ENCODE data around the gene EXOC2.

EXOC2 gene

DNA sequence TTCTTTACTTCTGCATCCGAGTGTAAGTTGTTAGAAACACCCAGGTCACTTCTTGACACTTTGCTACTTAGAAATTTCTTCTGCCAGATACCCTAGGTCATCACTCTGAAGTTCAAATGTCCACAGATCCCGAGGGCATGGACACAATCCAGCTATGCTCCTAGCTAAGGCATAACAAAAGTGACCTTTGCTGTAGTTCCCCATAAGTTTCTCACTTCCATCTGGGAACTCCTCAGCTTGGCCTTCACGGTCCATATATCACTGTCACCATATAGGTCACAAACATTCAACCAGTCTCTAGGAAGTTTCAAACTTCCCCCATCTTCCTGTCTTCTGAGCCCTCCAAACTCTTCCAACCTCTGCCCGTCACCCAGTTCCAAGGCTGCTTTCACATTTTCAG is 236.1 kb downstream of the EXOC2 start:
- peaks cover 6% of the 10 kb centered on the region for H3K4me1 Mint-ChIP-seq (ENCODE audit: low read depth)

DNA sequence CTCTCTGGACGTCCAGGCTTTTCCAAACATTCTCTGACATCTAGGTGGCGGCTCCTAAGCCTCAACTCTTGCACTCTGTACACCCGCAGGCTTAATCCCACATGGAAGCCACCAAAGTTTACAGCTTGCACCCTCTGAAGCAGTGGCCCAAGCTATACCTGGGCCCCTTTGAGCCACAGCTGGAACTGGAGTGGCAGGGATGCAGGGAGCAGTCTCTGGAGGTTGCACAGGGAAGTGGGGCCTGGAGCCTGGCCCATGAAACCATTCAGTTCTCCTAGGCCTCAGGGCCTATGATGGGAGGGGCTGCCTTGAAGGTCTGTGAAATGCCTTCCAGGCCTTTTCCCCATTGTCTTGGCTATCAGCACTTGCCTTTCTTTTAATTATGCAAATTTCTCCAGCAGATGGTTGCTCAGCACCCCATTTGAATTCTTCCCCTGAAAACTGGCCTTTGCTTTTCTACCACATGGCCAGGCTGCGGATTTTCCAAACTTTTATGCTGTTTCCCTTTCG is 236.5 kb downstream of the EXOC2 start:
- H3K27ac Mint-ChIP-seq, result no peak overlapping the region
- no peaks in the 10 kb centered on the region for H3K9me3 Mint-ChIP-seq
- intact Hi-C loops (cut with micrococcal nuclease), result no loop called here
- H3K4me3 Mint-ChIP-seq, result no peak overlapping the region
- no peaks in the 10 kb centered on the region for H3K36me3 Mint-ChIP-seq (ENCODE audit: low read depth)
- H3K27me3 Mint-ChIP-seq, result peaks cover 7% of the 10 kb centered on the region
- H3K4me1 Mint-ChIP-seq (ENCODE audit: low read depth), result peaks cover 6% of the 10 kb centered on the region

More for the DNA sequence above, 236.1 kb downstream of the EXOC2 start:
- intact Hi-C loops (cut with micrococcal nuclease), result no loop called here
- H3K4me3 Mint-ChIP-seq, result no peak overlapping the region
- no peak overlapping the region for H3K27ac Mint-ChIP-seq
- peaks cover 11% of the 10 kb centered on the region for H3K27me3 Mint-ChIP-seq
- H3K36me3 Mint-ChIP-seq (ENCODE audit: low read depth), result no peaks in the 10 kb centered on the region
- no peaks in the 10 kb centered on the region for H3K9me3 Mint-ChIP-seq

DNA sequence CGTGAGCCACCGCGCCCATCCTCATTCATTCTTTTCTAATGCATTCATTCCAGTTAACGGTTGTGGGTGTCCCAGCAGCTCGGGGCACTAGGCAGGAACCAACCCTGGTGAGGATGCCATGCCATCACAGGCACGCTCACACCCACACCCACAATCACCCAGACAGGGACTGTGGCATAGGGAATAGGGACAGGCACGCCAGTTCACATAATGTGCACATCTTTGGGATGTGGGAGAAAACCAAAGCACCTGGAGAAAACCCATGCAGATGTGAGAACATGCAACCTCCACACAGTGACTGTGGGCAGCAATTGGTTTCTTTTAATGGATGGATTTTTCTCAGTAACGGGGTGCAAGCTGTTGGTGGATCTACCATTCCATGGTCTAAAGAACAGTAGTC is 237.1 kb downstream of the EXOC2 start:
- Mint-ChIP-seq H3K9me3 (no peaks in the 10 kb centered on the region), H3K27ac (no peak overlapping the region)
- intact Hi-C loops (cut with micrococcal nuclease), result no loop called here

DNA sequence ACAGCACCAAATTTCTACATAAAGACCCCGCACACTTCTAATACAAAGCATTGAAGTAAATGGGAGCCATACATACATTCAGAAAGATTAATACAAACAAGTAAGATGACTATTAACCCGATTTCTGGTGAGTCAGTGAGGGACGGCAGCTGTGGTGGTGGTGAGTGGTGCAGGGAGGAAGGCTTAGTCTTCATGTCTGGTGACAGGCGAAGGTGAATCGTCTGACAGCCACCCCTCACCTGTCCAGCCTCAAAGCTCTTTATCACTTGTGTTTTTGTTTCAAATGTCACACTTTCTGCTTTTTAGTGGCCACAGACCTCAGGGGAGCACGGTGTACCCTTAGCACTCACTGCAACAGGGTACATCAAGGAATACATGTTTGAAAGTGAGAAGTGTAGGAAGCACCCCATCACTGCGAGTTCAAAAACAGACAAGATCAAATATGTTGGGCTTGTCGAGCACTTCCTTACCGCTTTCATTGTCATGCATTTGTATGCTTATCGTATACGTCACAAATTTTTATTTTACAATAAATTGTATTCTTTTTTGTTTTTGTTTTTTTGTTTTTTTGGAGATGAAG is 237.8 kb downstream of the EXOC2 start:
- no peak overlapping the region for H3K4me3 Mint-ChIP-seq

More for the DNA sequence above, 237.1 kb downstream of the EXOC2 start:
- Mint-ChIP-seq H3K4me3 (no peak overlapping the region), H3K27me3 (peaks cover 7% of the 10 kb centered on the region), H3K4me1 (ENCODE audit: low read depth) (peaks cover 6% of the 10 kb centered on the region), H3K36me3 (ENCODE audit: low read depth) (no peaks in the 10 kb centered on the region)

DNA sequence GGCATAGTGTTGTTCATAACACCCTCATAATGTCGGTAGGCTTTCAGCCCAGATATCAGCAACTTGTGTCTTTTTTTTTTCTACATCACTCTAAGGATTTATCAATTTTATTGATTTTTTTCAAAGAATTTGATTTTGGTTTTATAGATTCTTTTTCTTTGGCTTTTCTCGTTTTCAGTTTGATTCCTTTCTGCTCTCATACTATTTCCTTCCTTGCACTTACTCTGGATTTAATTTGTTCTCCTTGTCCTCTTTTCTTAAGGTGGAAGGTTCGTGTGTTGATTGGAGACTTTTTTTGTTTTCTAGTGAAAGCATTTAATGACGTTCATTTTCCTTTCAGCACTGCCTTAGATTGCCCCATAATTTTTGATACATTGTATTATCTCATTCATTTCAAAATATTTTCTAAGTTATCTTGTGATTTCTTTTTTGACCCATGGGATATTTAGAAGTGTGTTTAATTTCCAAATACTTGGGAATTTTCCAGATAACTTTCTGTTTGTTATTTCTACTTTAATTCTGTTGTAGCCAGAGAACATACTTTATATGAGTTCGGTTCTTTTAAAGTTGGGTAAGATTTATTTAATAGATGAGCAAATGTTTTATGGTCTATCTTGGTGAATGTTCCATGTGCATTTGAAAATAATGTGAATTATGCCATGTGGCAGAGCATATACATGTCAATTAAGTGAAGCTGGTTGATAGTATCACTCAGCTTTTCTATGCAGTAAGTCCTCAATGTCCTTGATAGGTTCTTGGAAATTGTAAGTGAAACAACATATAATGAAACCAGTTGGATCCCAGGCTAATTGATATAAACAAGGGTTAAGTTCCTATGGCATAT is 238.6 kb downstream of the EXOC2 start:
- Mint-ChIP-seq H3K4me1 (ENCODE audit: low read depth) (peaks cover 6% of the 10 kb centered on the region), H3K27ac (no peak overlapping the region), H3K9me3 (no peaks in the 10 kb centered on the region), H3K4me3 (no peak overlapping the region), H3K36me3 (ENCODE audit: low read depth) (no peaks in the 10 kb centered on the region), H3K27me3 (peaks cover 7% of the 10 kb centered on the region)
- intact Hi-C loops (cut with micrococcal nuclease), result no loop called here

More for the DNA sequence above, 237.8 kb downstream of the EXOC2 start:
- Mint-ChIP-seq H3K36me3 (ENCODE audit: low read depth) (no peaks in the 10 kb centered on the region), H3K4me1 (ENCODE audit: low read depth) (peaks cover 6% of the 10 kb centered on the region), H3K27me3 (peaks cover 7% of the 10 kb centered on the region), H3K27ac (no peak overlapping the region), H3K9me3 (no peaks in the 10 kb centered on the region)
- intact Hi-C loops (cut with micrococcal nuclease), result no loop called here

DNA sequence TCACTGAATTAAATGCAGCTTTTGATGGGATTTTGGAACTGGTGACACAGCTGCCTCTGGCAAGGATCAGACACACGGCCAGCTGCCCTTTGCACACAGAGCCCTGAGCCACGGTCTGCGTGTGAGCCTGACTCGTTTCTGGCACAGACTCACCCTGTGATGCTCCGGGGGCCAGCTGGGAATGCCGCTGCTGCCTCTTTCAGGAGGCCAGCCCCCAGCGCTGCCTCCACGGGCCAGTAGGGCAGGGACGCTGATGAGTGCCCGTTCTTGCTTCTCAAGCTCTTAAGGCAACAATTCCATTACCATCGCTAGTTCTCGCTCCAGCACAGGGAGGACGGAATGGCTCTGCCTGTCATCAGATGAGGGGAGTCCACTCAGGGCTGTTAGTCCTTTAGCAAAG is 239.8 kb downstream of the EXOC2 start:
- peaks cover 6% of the 10 kb centered on the region for H3K4me1 Mint-ChIP-seq (ENCODE audit: low read depth)
- no peak overlapping the region for H3K27ac Mint-ChIP-seq
- H3K27me3 Mint-ChIP-seq, result peaks cover 7% of the 10 kb centered on the region
- intact Hi-C loops (cut with micrococcal nuclease), result no loop called here
- H3K9me3 Mint-ChIP-seq, result no peaks in the 10 kb centered on the region
- H3K4me3 Mint-ChIP-seq, result no peak overlapping the region
- no peaks in the 10 kb centered on the region for H3K36me3 Mint-ChIP-seq (ENCODE audit: low read depth)

DNA sequence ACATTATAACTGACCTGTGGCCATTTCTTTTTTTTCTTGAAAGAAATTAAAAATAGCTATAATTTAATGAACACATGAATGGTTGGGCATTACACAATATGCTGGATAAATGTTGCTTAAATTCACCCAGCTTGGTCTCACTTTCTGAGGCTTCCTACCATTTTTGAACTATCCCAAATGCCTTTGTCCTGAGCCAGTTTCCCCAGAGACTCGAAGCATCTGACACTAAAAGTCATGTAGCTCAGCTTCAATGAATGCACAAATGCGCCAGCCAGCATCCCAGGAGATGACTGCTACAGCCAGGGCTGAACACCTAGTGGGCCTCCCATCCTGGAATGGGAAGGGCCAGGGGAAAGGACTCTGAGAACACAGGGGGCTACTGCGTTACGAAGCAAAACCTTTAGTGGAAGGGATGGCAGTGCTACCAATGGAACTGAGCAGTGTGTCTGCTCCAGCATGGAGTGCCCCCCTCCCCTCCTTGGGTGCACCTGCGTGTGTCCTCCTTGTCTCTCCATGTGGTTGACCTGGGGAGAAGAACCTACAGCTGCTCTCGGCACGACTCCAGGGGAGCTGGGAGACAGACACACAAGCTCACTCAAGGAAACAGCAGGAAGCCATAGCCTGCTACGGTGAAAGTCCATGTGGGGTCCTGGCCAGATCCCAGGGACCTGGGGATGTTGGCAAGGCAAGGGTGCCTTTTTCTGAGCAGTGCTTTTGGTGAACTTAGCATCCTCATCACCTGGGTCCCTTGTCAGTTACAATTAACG is 240.5 kb downstream of the EXOC2 start:
- intact Hi-C loops (cut with micrococcal nuclease), result no loop called here
- no peak overlapping the region for H3K4me3 Mint-ChIP-seq
- no peaks in the 10 kb centered on the region for H3K9me3 Mint-ChIP-seq
- H3K27me3 Mint-ChIP-seq, result peaks cover 7% of the 10 kb centered on the region
- no peak overlapping the region for H3K27ac Mint-ChIP-seq
- no peaks in the 10 kb centered on the region for H3K36me3 Mint-ChIP-seq (ENCODE audit: low read depth)
- H3K4me1 Mint-ChIP-seq (ENCODE audit: low read depth), result peaks cover 6% of the 10 kb centered on the region

DNA sequence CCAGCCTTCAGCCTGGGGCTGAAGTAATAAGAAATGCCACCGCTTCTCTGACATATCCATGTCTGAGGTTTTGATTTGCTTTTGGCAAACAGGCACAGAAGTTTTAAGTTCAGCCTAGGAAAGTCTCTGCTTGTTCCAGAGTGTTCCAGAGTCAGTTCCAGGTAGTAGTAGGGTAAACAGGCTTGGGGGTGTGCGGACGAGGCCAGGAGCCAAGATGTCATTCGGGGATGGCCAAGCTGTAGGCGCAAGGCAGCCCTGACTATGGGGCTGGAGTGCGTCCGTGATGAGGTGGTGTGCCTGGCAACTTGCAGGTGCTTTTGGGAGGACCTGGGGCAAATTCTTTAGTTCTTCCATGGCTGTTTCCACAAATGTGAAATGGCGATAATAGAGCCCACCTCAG is 241.1 kb downstream of the EXOC2 start:
- intact Hi-C loops (cut with micrococcal nuclease), result no loop called here
- no peak overlapping the region for H3K27ac Mint-ChIP-seq
- no peaks in the 10 kb centered on the region for H3K9me3 Mint-ChIP-seq
- H3K36me3 Mint-ChIP-seq (ENCODE audit: low read depth), result no peaks in the 10 kb centered on the region
- no peak overlapping the region for H3K4me3 Mint-ChIP-seq
- peaks cover 7% of the 10 kb centered on the region for H3K27me3 Mint-ChIP-seq
- peaks cover under 1% of the 10 kb centered on the region for H3K4me1 Mint-ChIP-seq (ENCODE audit: low read depth)

DNA sequence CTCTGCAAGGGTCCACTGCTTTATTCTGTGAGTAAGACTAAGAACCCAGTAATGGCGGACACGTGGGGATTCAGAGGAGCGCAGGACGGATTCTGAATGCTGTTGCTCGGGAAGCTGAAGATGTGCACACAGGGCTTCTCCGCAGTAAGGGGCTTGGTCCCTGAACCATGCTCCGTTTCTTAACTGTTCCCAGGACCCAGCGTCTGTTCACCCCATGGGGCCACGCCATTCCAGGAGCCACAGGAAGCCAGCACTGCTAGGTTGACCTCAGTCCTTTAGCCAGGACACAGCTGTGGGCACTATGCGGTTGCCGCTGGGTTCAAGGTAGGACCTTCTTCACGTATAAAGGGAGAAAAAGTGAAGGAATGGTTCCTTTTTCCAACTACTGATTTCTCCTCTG is 241.6 kb downstream of the EXOC2 start:
- intact Hi-C loops (cut with micrococcal nuclease), result no loop called here

DNA sequence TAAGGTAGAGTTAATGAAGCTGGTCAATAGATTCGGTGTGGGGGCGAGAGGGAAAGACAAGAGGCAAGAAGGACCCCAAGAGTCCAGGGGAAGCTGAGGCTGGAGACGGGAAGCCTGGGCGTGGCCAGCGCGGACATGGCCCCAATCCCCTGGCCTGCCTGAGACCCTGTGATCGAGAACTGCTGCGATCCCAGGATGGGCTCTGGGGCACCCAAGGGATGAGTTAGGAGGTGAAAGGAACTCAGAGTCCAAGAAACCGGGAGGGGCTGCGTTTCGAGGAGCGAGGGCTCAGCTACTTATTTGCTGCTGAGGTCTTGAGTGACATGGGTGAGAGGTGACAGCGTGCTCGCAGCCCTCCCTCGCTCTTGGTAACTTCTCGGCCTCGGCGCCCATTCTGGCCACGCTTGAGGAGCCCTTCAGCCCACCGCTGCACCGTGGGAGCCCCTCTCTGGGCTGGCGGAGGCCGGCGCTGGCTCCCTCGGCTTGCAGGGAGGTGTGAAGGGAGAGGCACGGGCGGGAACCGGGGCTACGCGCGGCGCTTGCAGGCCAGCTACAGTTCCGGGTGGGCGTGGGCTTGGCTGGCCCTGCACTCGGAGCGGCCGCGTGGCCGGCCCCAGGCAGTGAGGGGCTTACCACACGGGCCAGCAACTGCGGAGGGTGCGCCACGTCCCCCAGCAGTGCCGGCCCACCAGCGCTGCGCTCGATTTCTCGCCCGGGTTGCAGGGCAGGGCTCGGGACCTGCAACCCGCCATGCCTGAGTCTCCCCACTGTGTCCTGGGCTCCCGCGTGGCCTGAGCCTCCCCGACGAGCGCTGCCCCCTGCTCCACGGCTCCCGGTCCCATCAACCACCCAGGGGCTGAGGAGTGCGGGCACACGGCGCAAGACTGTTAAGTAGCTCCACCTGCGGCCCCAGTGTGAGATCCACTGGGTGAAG is 243.2 kb downstream of the EXOC2 start:
- Mint-ChIP-seq H3K36me3 (ENCODE audit: low read depth) (no peaks in the 10 kb centered on the region), H3K27me3 (peaks cover 16% of the 10 kb centered on the region), H3K9me3 (no peaks in the 10 kb centered on the region), H3K4me1 (ENCODE audit: low read depth) (peaks cover 6% of the 10 kb centered on the region), H3K27ac (no peak overlapping the region), H3K4me3 (no peak overlapping the region)
- intact Hi-C loops (cut with micrococcal nuclease), result no loop called here

More for the DNA sequence above, 241.6 kb downstream of the EXOC2 start:
- Mint-ChIP-seq H3K9me3 (no peaks in the 10 kb centered on the region), H3K27ac (no peak overlapping the region), H3K4me3 (no peak overlapping the region), H3K27me3 (peaks cover 10% of the 10 kb centered on the region), H3K36me3 (ENCODE audit: low read depth) (no peaks in the 10 kb centered on the region), H3K4me1 (ENCODE audit: low read depth) (no peaks in the 10 kb centered on the region)

DNA sequence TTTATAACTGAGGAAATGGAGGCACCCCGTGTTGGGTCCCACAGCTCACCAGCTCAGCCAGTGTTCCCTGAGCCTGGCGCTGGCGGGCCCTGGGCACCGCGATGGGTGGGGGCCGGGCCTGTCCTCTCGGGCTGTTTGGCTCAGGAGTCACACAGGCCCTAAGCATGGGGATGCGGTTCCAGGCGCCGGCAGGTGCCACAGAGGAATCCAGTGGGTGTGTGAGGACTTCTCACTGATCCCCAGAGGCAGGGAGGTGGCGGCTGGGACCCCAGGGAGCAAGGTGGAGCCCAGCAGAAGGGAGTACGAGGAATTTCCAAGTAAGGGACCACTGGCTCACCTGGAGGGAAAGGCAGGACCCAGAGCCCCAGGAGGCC is 243.9 kb downstream of the EXOC2 start:
- Mint-ChIP-seq H3K9me3 (no peaks in the 10 kb centered on the region), H3K4me1 (ENCODE audit: low read depth) (peaks cover 6% of the 10 kb centered on the region), H3K4me3 (no peak overlapping the region), H3K27me3 (peaks cover 17% of the 10 kb centered on the region), H3K27ac (no peak overlapping the region), H3K36me3 (ENCODE audit: low read depth) (no peaks in the 10 kb centered on the region)
- intact Hi-C loops (cut with micrococcal nuclease), result no loop called here

DNA sequence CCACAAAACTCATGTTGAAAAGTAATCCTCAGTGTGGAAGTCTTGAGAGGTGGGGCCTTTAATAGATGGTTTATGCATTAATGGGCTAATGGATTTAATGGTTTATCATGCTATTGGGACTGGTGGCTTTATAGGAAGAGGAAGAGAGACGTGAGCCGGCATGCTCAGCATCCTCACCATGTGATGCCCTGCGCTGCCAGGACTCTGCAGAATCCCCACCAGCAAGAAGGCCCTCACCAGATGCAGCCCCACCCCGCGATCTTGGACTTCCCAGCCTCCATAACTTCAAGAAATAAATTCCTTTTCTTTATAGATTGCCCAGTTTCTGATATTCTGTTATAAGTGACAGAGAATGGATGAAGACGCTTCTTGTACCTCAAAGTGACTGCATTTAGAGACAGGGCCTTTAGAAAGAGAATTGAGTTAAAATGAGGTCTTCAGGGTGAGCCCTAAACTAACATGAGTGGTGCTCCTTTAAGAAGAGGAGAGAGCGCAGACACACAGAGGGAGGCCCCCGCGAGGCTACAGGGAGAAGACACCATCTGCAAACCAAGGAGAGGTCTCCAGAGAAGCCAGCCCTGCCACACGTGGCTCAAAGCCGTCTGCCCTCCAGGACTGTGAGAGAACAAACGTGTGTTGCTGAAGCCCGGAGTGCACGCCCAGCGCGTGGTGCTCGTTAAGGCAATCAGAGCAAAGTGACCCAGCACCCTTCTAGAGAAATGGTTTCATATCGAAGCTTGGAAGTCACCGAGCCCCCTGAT is 244.5 kb downstream of the EXOC2 start:
- Mint-ChIP-seq H3K4me3 (no peak overlapping the region), H3K9me3 (no peaks in the 10 kb centered on the region), H3K36me3 (ENCODE audit: low read depth) (no peaks in the 10 kb centered on the region), H3K27ac (no peak overlapping the region), H3K4me1 (ENCODE audit: low read depth) (peaks cover 6% of the 10 kb centered on the region), H3K27me3 (peaks cover 17% of the 10 kb centered on the region)
- intact Hi-C loops (cut with micrococcal nuclease), result no loop called here
